HG02943 (cell line): Measurements from ENCODE around the gene PKD2.

Experiments
- ATAC-seq: cut with Tn5 transposase; IDR thresholded peaks from one replicate; pipeline ENCODE4 v1.9.1; 2021; ENCODE audit warnings: mild to moderate bottlenecking, low read depth, moderate library complexity; ENCODE audit not compliant: unreplicated experiment

Gene PKD2

DNA sequence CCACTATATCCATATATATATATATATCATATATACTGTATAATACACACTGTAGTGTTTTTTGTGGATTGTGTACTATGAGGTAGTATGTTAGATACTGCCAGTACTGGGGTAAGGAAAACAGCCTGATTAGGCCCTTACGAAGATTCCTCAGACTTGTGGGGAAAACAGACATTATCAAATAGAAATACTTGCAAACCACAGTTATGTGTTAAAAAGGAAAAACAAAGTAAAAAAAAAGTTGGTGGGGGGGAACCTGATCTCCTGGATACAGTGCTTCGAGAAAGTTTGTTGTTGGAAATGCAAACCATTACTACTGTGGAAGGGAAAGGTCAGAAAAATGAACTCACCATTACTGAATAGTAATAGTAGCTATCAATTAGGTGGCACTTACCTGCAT lies 53.0 kb downstream of the PKD2 start:
- no peak for ATAC-seq

GRCh38 chr4:88062311-88062710 lies 54.9 kb downstream of the PKD2 start:
- no peak for ATAC-seq

GRCh38 chr4:88062843-88063242 lies 55.4 kb downstream of the PKD2 start:
- ATAC-seq = no peak

DNA sequence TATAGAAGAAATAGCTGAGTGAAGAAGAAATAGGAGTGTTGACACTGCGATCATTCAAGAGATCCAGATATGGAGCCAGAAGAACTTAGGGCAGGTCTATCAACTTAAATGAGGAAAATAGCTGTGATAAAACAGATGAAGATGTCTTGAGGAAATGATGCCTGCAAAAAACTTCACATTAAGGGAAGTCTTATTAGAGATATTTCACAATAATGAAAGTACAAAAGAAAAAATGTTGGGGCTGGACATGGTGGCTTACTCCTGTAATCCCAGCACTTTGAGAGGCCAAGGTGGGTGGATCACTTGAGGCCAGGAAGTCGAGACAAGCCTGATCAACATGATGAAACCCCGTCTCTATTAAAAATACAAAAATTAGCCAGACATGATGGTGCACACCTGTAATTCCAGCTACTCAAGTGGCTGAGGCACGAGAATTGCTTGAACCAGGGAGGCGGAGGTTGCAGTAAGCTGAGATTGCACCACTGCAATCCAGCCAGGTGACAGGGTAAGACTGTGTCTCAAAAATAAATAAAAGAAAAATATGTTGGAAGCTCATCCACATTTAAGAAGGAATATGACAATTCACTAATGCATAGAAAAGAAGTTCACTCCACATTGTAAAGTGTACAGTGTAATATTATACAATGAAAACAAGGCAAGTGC lies 56.3 kb downstream of the PKD2 start:
- ATAC-seq = no peak

DNA sequence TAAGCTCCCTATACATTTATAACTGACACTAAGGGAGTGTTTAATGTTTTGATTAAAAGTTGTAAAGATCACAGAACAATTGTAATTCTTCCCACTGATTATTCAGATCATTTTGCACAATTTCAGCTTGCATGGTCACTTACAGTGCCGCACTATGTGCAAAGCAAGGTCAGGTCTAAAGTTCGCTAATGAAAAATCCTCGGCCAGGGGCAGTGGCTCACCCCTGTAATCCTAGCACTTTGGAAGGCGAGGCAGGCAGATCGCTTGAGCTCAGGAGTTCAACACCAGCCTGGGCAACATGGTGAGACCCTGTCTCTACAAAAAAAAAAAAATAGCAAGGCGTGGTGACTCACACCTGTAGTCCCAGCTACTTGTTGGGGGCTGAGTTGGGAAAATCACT lies 57.0 kb downstream of the PKD2 start:
- ATAC-seq = no peak

- no peak for ATAC-seq
Observed at GRCh38 chr4:88070031-88070430, 62.6 kb downstream of the PKD2 start.

DNA sequence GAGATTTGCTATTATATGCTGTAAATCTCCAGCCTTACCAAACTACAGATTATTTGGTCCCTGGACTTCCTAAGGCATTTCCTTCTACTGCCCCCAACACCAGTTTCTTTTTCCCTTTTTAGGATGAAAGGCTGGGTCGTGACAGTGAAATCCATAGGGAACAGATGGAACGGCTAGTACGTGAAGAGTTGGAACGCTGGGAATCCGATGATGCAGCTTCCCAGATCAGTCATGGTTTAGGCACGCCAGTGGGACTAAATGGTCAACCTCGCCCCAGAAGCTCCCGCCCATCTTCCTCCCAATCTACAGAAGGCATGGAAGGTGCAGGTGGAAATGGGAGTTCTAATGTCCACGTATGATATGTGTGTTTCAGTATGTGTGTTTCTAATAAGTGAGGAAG lies 67.9 kb downstream of the PKD2 start:
- ATAC-seq = no peak

DNA sequence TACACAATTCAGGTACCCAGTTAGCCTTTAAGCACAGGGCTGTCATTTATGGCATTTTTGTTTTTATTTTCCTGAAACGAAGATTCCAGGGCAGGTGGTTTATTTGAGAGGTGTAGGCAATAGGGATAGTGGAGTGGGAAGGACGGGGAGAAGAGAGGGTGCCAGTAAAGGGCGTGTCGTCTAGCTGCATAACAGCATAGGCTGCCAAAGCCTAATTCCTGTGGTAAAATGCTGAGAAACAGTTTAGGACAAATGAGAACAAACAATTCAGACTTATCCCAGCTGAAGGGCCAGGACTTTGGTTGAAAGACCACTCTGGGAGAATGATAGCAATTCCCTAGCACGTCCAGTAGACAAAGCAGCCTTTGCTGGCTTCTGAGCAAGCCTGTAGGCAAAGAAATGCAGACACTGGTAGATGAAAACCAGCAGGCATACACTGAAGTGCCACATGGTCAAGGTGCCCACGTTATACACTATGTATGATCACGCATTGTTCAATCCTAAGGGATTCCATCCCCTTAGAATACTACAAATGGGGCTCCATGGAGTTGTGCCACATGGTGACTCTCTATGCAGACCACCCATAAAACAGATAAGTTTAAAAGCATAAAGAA lies 70.6 kb downstream of the PKD2 start:
- no peak for ATAC-seq

GRCh38 chr4:88078579-88078978 lies 71.1 kb downstream of the PKD2 start:
- ATAC-seq = no peak

GRCh38 chr4:88080626-88081025 lies 73.2 kb downstream of the PKD2 start:
- no peak for ATAC-seq

- no peak for ATAC-seq
Observed at GRCh38 chr4:88087004-88087403, 79.6 kb downstream of the PKD2 start.

GRCh38 chr4:88090898-88091297 lies 83.5 kb downstream of the PKD2 start:
- no peak for ATAC-seq

DNA sequence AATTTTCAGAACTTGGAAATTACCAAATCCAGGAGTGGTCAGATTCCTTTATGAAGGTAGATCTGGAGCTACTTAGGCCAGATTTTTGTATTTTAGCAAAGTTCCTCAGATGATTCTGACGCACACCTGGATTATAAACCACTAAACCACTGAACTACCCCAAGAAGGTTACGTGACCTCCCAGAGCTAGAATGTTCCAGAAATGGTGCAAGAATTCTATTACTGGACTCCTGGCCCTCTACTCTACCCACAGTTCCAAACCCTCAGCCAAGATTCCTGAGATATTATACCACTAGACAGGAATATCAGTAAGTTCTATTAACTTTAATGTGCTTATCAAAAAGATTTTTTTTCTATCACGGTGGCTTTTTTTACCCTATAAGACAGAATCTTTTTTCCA lies 83.9 kb downstream of the PKD2 start:
- ATAC-seq = no peak

GRCh38 chr4:88093874-88094273 lies 86.4 kb downstream of the PKD2 start:
- no peak for ATAC-seq

DNA sequence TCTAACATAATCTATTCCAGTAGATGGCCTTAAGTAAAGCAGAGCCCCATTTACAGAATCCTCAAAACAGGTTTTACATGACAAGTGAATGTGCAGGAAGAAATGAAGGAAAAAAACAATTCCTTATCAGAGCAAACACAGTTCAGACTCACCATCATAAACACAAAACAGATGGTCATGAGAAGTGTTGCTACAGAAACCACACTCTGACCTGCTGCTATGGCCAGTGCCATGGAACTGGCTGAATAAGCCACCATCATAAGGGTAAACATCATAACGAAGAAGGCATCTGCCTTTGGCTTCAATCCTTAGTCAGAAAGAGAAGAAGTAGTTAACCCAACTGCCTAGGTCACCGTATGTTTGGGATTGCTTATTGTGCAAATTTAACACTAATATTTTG lies 89.9 kb downstream of the PKD2 start:
- ATAC-seq = no peak

DNA sequence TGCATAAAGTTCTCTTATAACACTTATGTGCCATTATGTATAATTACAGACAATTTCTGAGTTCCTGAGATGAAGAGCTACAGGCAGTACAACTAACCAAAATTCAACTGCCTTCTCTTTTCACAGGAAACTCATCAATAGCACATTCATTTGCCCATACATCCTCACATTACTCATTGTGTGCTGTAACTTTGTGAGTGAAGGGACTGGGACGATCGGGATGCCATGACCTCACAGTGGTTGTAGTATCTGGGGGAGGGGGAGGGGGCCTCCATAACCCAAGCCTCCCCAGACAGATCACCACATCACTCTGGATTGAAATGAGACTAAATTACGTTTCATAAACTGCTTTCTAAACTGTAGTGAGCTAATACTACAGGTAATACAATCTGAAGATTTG lies 90.3 kb downstream of the PKD2 start:
- ATAC-seq = no peak

- no peak for ATAC-seq
Observed at GRCh38 chr4:88098993-88099752, 91.7 kb downstream of the PKD2 start.

- no peak for ATAC-seq
Observed at GRCh38 chr4:88101165-88101564, 93.7 kb downstream of the PKD2 start.

- no peak for ATAC-seq
Observed at GRCh38 chr4:88102026-88102425, 94.6 kb downstream of the PKD2 start.

- ATAC-seq = no peak
Observed at GRCh38 chr4:88104902-88105610, 97.6 kb downstream of the PKD2 start.

GRCh38 chr4:88106205-88106604 lies 98.8 kb downstream of the PKD2 start:
- ATAC-seq = no peak
